NOMO-1 treated with dmso at 0.1 percent for 144 hours (cell line): ENCODE results near the gene LRMDA.

Experiments used
- DNase-seq: peaks from one replicate; lab custom pipeline; 2025; ENCODE audit not compliant: unreplicated experiment; lab: John Stamatoyannopoulos, UW

LRMDA gene

DNA sequence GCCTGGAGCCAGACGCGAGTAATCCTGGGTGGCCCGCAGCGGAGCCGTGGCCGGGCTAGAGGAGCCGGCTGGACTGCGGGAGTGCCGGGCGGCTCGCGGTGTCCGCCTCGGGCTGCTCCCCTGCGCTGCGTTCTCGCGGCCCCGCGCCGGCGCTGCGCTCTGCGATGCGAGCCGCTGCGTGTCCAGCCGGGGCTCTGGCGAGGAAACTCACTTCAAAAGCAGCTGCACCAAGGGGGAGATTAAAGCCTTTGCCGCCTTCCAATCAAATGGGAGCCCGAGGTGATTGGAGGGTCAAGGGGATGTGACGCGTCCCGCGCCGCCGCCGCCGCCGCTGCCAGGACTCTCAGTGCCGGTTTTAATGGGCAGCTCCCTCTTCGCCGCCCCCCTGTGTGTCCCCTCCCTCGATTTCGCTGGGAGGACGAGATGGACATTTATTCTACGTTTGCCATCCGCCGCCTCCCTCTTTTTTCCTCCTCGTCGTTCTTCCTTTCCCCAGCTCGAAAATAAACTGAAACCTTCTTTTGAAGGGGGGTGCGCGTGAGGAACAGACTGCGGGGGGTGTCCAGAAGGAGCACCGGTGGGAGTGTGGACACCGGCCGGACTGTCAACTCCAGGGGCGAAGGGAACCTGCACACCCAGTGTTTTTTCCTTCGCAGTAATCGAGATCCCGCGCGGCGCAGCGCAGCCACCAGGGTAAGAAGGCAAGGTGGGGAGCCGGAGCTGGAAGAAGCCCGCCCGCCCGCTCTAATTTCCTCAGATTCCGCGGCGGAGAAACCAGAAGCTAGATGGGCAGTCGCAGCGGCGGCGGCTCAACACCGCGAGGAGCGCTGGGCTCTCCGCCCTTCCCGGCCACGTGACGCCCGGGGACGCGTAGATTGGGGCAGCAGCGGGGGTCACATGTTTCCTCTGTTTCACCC is 29.6 kb upstream of the LRMDA start, which contains the start of gene ZNF503:
TSS of gene ZNF503 (minus strand) at position 196 of the 917 bp plus-strand sequence. CDS start 345 bp downstream, outside the sequence.
- DNase-seq: peak; percentile 99

DNA sequence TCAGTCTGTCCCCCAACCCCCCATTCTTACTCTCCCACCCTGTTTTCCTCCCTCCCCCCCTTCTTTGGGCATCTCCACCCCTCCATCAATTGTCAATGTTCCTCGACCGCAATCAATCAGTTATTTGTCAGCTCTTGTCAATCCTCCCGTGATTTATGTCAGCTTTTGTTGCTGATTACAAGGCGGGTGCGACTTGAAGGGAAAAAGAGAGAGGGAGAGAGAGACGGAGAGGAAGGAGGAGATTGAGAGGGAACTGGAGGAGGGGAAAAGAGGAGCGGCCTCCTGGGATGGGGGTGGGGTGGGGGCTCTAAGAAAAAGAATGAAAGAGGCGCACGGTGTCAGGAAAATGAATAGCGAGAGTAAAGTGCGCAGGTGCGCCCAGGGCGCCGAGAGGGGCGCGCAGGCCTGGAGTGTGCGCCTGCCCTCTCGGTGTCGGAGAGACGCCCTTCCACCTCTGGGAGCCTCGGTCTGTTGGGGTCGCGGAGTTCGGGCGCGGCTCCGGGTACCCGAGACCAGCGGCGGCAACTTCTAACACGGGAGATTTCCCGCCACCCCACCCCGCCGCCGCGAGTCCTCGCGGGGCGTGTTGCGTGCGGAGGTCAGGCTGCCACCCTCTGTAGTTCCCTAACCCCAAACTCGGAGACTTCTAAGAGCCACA is 28.8 kb upstream of the LRMDA start:
- peak; percentile 62 for DNase-seq

DNA sequence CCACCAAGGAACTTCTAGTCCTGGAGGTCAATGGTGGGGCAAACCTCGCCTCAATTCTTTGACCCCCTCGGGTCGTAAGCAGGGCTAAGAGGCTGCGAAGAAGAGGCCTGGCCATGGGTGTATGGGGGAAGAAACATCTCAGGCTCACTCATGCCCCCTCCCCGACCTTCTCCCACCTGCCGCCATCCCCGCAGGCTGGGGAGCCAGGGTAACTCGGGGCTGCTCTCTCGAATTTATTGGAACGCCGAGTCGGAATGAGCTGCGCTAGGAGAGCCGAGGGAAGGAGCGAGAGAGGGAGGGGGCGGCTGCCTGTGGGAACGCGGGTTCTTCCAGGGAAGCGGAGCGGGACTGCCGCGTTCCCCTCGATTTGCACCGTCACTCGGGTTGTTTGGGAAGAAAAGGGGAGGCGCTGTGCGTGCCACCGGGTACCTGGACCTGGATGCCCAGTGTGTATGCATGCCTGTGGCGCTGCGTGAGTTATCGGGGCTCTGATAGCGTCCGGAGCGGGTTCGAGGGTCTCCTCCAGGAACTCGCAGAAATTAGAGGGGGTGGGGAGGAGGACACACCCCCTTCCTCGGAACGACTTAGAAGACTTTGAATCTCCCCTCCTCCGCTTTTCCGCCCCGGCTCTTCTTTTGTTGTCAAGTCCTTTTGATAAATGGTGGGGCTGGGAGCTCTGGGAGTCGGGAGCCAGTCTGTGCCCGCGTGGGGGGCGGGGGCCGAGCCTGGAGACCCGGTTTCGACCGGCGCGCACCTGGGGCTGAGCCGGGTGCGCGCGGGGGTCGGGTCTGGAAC is 28.1 kb upstream of the LRMDA start:
- DNase-seq: no peak

DNA sequence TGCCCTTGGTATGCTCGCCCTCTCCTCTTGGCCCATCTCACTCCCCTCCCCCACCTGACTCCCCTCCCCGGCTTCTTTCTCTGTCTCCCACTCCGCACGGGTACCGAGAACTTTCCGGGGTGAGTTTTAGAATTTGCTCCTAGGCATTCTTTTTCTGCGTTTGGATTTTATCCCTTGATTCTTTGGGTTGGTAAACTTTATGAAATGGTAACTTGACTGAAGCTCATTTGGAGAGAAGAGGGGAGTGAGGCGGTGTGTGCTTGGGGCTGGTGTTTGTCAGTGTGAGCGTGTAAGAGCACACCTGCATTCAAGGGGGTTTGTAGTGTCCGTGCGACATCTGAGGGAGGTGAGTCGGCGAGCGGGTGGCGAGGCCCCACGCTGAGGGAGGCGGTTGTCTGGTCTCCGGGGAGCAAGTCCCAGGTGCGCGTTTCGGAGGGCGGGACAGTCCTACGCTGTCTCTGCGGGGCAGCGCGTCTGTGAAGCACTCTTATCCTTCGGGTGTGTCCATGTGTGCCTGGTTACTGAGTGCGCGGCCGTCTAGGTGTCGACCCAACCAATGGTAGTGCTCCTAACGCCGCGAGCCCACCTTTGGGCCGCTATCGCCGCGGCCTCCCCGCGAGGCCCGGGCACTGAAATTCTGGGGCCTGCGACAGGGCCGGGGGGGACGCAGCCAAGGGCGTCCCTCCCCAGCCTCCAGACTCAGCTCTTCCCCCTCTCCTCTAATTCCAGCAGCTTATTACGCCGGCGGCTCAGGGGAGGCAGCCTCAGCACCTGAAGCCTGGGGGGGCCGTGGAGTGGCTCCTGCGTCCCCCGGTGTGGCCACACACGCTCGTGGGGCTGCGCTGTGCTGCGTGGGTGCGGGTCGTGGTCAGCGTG is 27.2 kb upstream of the LRMDA start:
- DNase-seq: no peak

DNA sequence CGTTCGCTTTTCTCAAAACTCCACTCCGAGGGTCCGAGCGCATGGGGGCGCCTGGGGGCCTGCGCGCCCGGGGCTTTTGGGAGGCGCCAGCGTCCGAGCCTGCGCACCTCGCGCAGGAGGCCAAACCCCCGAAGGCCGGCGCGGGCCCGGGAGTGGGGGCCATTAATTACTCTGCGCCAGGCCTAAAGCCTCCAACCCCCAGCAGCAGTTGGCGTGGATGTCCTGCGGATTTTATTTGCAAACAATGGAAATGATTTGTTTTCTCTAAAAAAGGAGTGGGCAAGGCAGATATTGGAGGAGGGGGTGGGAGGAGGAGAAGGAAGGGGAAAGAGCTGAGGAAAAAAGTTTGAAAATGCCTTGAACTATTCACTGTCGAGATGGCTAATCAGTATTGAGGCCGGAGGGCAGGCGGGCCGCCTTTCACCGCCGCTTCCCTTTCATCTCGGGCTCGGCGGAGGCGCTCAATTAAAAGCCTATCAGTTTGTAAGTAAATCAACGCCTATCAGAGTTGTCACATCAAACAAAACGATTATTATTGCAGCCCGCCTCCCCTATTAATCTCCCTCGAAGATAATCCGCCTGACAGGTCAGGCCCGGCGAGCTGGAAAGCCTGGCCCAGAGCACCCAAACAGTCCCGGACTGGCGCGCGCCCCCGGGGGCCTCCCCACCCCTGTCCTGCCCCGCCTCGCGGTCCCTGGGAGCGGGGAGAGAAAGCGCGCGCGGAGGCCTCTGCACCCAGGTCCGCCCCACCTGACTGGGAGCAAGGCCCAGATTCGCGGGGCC is 26.4 kb upstream of the LRMDA start:
- DNase-seq: no peak

DNA sequence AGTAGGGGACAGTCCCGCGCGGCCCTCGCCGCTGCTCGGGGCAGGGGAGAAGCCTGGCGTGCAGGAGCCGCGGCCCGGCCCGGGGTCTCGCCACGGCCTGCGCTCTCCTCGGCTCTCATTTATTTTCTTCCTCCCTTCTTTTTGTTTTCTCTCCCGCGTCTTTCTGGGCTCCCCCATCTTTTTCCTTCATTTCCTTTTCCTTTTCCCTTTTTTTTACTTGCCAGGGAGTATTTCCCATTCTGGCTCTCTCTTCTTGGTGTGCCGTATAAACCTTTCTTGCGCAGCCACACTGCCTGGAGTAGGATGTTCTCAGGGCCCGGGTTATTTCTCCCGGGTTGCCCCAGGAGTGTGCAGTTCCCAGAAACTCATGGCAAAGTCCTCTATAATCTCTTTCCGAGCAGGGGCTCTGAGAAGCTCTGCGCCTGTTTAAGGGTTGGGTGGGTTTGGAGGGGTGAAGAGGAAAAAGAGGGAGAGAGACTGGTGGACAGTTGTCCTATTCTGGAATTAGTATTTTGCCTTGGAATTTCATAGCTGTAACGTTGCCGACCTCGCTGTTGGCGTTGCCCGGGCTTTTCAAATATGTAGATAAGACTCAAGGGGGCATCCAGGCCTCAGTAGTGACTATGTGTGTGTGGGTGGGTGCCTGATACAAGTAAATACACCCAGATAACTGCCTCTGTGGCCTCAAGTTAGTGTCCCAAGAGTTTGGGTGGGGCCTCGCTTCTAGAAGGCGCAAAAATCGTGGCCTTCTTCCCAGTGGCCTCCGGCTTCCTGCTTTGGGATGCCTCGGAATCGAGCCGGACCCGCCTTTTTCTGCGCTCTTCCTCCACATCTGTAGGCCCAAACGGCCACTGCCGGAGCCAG is 25.6 kb upstream of the LRMDA start:
- no peak for DNase-seq

DNA sequence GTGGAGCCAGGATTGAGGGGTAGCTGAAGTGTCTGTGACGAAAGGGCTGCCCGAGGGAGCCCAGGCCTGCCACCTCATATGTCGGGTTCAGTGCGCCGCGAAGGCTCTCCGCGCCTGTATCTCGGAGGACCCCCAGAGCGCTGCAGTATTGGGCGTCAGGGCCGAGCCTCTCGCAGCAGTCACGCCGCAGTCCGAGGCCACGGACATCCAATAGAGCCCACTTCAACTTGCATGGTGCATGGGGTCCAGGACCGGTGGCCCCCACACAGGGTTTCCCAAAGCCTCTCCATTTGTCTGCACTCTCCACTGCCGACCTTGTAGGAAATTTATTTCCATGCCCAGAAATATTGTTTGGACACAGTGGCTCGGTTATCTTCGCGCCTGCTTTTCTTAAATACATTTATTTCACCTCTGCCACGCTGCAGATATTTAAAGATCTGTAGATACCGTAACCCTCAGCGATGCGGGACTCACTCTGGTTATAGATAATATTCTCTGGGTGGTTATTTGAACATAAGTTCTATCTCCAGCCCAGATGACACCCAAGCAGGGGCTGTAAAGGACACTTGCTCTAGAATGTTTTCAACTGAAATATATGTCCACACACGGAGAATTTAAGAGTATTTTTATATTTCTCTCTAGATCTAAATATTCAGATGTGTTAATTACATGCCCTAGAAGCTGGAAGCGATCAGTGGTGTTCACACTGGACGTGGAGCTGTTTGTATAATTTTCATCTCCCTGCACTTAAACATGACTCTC is 24.8 kb upstream of the LRMDA start:
- no peak for DNase-seq

DNA sequence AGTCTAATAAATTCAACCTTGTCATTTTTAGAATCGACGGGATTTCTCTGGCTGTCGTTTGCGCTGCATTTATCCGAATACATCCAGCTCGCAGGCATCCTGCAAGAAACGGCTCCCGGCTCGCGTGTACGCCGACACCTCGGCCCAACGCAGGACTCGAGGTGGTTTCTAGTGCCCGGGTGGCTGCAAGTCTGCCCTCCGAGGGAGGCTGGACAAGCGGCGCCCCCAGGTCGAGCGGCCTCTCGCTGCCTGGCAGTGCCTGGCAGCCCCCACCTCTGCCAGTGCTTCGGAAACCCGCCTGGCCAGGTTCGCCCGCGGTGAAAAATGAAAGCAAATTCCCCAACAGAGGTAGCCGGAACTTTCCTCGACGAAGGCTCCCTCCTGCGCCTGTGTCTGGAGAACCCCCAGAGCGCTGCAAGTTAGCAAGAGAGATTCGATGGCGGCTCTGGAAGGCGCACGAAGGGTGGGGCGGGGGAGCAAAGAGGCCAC is 24.2 kb upstream of the LRMDA start:
- no peak for DNase-seq

DNA sequence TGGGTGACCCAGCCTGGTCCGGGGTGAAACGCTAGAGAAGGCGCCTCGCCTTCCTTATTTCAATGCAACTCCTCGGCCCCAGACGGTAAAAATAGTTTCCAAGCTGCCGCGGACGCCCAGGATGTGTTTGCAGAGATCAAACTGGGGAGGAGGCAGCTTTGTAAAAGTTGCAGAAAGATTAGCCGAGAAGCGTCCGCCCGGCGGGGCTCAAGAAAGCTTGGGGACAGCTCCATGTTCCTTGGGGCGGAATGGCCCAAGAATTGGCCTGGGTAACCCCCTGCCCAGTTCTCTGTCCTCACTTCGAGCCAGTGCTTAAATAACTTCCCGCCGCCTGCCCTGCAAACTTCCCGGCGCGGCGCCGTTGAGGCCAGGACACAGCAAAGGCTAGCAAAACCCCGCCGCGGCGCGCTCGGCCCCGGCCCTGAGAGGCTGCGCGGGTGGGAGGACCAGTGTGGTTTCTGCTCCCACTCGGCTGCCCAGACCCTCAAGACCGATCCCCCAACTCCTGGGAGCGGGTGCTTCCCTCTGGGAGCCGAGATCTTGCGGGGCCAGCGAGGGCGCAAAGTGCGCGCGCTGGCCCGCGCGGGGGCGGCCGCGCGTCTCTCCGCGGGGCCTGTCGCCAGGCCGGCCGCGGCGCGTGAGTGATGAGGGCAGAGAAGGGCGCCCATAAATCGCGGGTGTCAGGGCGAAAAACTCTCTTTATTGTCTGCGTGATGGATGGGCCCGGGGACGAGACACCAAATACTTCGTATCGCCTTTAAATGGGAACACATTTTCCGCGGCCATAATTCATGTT is 23.5 kb upstream of the LRMDA start:
- peak; percentile 38 for DNase-seq

DNA sequence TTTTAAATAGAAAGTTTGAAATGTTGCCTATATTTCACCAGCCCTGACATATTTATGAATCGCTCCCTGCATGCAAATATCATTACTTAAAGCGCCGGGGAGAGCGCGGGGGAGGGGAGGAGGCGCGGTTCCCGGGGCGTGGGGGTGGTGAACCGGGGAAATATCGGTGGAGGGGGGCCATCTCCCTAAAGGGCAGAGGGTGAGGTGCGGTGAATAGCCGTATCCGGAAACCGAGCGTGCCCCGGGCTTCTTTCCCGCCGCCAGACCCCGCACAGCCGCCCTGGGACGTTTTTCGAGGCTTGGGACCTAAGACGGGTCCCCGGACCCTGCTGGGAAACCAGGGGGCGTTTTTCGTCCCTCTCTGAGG is 22.9 kb upstream of the LRMDA start:
- DNase-seq: no peak

DNA sequence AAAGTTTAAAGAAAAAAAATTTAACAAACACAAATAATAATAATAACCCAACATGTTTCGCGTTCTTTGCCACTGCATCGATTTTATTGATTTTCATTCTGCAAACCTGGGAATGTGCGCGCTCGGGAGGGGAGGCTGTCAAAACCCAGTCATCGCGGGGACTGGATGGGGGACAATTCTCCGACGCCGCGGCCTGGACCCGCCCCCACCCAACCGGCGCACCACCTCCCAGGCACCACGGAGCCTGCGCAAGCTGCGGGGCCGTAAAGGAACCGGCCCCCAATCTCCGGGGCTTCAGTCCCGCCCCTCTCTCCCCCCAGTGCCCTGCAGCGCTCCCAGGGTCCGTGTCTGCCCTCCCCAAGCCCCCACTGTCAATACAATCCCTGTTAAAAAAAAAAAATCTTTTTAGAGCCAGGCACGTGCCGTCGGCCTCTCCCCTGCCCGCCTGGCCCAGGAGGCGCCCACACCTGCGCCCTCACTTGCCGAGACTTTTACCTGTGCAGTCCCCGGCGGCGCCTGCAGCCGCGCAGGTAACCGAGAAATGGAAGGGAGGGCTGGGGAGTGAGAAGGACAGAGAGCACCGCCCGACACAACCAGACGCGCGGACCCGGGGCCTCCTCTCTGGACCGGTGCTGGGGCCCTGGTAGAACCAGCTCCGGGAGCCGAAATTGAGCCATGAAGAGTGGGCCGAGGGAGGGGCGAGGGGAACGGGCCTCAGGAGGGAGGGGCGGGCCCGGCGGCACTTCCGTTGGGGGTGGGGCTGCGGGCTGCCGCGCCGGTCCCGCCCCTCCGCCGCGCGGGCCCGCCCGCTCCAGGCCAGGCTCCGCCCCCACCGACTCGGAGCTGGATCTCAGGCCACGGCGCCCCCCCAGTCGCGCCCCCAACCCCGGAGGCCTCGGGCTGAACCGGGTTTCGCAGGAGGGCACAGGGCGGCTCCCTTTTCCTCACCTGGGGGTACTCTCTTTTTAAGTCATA is 22.2 kb upstream of the LRMDA start:
- DNase-seq: peak; percentile 51

DNA sequence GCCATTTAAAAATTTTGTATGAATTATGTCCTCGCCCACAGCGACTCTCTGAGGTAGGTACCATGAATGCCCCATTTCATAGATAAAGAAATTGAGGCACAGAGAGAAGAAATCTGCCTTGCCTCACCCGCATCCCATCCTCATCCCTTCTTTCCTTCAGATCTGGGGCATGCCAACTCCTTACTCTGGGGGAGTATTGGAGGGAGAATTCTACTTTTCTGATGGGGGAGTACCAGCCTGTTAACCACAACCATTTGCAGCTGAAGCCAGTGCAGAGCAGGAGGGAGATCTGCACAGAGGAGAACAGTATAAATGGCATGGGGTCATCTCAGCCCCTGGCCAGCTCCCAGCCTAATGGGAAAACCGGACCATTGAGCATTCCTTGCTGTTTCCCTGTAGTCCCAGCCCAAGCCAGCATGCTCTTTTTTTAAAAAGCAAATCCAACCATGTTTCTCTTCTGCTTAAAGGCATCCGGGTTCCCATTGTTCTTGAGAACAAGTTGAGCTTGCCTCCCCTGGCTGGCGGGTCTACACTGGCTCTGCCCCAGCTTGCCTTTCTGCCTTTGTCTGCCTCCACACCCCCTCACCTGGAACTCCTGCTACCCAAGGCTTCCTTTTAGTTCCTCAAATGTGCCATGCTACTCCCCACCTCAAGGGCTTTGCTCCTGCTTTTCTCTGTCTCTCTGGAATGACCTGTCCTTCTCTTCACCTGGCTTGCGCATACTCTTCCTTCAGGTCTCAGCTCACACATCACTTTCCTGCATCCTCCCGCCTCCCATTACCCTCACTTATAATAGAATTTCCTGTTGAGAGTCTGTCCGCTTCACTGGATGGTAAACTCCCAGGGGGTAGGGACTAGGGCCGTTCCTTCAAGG is 21.1 kb upstream of the LRMDA start:
- no peak for DNase-seq

DNA sequence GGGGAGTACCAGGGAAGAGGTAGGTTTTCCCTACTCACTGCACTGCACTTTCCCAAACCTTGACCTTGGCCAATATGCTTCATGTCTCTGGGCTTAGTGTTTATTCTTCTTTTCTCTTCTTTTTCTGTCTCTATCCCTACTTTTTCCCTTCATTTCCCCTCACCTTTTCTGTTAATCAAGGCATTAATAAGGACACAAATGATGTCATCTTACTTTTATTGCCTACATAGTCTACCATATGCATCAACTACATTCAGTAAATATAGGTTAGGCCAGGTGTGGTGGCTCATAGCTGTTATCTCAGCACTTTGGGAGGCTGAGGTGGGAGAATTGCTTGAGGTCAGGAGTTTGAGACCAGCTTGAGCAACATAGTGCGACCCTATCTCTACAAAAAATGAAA is 16.9 kb upstream of the LRMDA start:
- no peak for DNase-seq

DNA sequence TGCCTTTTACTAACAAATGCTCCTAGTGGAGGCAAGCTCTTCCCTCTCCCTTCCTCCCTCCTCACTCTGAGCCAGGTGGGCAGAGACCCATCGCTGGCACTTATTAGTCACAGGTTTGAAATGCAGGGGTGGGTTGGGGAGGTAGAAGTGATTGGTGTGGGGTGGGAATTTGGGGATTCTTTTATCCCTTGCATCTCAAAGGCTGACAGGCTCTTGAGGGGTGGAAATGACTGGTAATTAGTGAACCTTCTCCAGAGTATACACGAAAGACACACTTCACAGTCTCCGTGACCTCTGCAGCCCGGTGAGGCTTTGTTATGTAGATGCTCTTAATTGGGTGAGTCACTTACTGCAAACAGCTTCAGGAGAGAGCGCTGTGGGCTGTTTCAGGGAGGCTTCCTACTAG is 13.9 kb upstream of the LRMDA start:
- DNase-seq: no peak

DNA sequence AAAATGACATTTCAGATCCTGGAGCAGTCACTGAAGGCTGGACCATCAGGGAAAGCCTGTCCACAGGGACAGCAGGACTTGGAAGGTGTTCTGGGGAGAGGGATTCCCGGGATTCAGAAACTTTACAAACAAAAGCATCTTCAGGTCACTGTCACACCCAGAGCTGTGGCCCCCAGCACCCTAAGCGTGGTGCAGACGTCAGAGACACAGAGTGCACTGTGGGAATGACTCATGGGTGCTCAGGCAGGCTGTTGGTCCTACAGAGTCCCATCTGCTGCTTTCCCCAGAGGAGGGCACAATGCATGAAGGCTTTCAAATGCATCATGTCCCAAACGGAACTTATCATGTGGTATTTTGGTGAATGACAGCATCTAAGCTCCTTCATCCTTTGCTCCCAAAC is 13.1 kb upstream of the LRMDA start:
- no peak for DNase-seq
